Vagina (tissue), 2 donors: ENCODE results near the gene TIE1.

Experiments
- POLR2A ChIP-seq, 2 donors: fragments of 450-650 bp; IDR thresholded peaks; one replicate each; pipeline ENCODE4 v1.6.1; 2017; ENCODE audit warnings: antibody characterized with exemption in 2 of 2, mild to moderate bottlenecking in 2 of 2, moderate library complexity in 2 of 2
- TF ChIP-seq, protein P1 (sequence below), 3 experiments: fragments of 450-650 bp in 2 of 3; fragments of 200-600 bp in 1 of 3; sonication (generic) in 1 of 3; IDR thresholded peaks; one replicate each; pipeline ENCODE4 v1.5.1; 2017 to 2019; ENCODE audit warnings: antibody characterized with exemption in 3 of 3, mild to moderate bottlenecking in 2 of 3, moderate library complexity in 2 of 3

GRCh38 chr1:43293176-43293575 is 7.6 kb upstream of the TIE1 start:
- TF ChIP-seq, protein P1, sequence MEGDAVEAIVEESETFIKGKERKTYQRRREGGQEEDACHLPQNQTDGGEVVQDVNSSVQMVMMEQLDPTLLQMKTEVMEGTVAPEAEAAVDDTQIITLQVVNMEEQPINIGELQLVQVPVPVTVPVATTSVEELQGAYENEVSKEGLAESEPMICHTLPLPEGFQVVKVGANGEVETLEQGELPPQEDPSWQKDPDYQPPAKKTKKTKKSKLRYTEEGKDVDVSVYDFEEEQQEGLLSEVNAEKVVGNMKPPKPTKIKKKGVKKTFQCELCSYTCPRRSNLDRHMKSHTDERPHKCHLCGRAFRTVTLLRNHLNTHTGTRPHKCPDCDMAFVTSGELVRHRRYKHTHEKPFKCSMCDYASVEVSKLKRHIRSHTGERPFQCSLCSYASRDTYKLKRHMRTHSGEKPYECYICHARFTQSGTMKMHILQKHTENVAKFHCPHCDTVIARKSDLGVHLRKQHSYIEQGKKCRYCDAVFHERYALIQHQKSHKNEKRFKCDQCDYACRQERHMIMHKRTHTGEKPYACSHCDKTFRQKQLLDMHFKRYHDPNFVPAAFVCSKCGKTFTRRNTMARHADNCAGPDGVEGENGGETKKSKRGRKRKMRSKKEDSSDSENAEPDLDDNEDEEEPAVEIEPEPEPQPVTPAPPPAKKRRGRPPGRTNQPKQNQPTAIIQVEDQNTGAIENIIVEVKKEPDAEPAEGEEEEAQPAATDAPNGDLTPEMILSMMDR (IDR thresholded peaks at IDR 0.05), result no peak
- TF ChIP-seq POLR2A (IDR thresholded peaks at IDR 0.05), result no peak
